GM18909 (cell line): Measurements from ENCODE around the gene STMN3.
"Not testable (repeated sequence)": the region's sequence is repeated elsewhere in the genome, so short reads cannot be mapped to it uniquely, and the experiment has no call there.

Experiments used
- ATAC-seq: cut with Tn5 transposase; IDR thresholded peaks from one replicate; pipeline ENCODE4 v1.9.1; 2021; ENCODE audit warnings: mild to moderate bottlenecking; ENCODE audit not compliant: unreplicated experiment, poor library complexity

STMN3 gene

GRCh38 chr20:63659370-63659769 lies 6.1 kb upstream of the STMN3 start:
- no peak for ATAC-seq

- peak; percentile 31 for ATAC-seq
Observed at GRCh38 chr20:63658749-63659187, 5.5 kb upstream of the STMN3 start.

- ATAC-seq, result peak; percentile 85
Observed at GRCh38 chr20:63657937-63658748, 4.9 kb upstream of the STMN3 start, which contains the start of gene RTEL1. Gene RTEL1 (plus strand): TSS chr20:63658312. CDS start chr20:63659403, 1,091 bp downstream.

- no peak for ATAC-seq
Observed at GRCh38 chr20:63657260-63657936, 4.2 kb upstream of the STMN3 start.

- ATAC-seq, result no peak
Observed at GRCh38 chr20:63656451-63656850, 3.2 kb upstream of the STMN3 start.

GRCh38 chr20:63655249-63655648 lies 2.0 kb upstream of the STMN3 start:
- no peak for ATAC-seq

- no peak for ATAC-seq
Observed at GRCh38 chr20:63653974-63654668, 897 bp upstream of the STMN3 start.

- no peak for ATAC-seq
Observed at GRCh38 chr20:63652192-63652980, 838 bp downstream of the STMN3 start.

- ATAC-seq, result no peak
Observed at GRCh38 chr20:63651942-63652191, 1.4 kb downstream of the STMN3 start.

- not testable (repeated sequence) for ATAC-seq
Observed at GRCh38 chr20:63650486-63650885, 2.7 kb downstream of the STMN3 start.

GRCh38 chr20:63648895-63649589 lies 4.2 kb downstream of the STMN3 start:
- no peak for ATAC-seq

- no peak for ATAC-seq
Observed at GRCh38 chr20:63648190-63648589, 5.0 kb downstream of the STMN3 start.

GRCh38 chr20:63645218-63645617 lies 8.0 kb downstream of the STMN3 start:
- ATAC-seq, result no peak

- no peak for ATAC-seq
Observed at GRCh38 chr20:63643946-63644345, 9.3 kb downstream of the STMN3 start.

GRCh38 chr20:63643499-63643898 lies 9.7 kb downstream of the STMN3 start:
- ATAC-seq, result no peak

- no peak for ATAC-seq
Observed at GRCh38 chr20:63642527-63643247, 10.5 kb downstream of the STMN3 start.

GRCh38 chr20:63641792-63642523 lies 11.3 kb downstream of the STMN3 start:
- ATAC-seq, result peak; percentile 71

- ATAC-seq, result peak; percentile 22
Observed at GRCh38 chr20:63641146-63641791, 12.0 kb downstream of the STMN3 start.
